GF-D8 (cell line): ENCODE data around the gene CD8A.
"Not testable (repeated sequence)": the region's sequence is repeated elsewhere in the genome, so short reads cannot be mapped to it uniquely, and the experiment has no call there.

Source experiments
- DNase-seq: peaks from one replicate; lab custom pipeline; 2025; lab: John Stamatoyannopoulos, UW

The CD8A gene

DNA sequence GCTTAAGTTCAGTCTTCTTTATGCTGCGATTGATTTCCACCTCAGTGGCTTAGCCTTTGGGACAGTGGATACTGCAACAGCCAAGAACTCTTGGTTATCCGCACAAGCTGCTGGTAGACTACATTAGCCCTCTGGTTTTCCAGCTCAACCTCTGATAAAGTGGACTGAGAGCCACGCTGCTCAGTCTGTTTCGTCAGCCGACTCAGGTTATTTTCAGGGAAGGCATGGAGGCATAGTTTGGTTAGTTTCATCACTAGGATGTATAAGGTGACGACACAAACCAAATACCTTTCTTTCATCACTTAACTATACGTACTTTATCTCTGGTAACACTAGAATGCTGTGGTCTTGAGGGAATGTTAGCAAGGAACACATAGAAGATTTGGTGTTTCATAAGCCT lies 14.2 kb downstream of the CD8A start:
- no peak for DNase-seq

DNA sequence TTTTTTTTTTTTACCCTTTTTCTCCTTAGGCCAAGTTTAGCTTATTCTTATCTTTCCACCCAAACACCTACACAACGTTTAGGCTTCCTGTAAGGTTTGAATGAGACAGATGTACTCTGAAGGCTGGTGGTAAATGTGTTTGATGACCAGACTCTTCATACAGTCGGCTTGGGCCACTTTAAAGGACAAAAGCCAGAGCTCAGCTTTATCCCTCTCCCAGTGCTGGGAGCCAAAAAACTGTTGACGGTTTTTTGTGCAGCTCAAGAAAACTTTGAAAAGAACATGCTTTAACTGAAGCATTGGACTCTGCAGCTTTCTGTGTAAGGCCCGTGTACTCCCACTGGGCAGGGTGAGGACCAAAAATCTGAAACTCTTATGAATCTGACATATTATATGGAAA lies 15.4 kb downstream of the CD8A start:
- no peak for DNase-seq

GRCh38 chr2:86774862-86775261 lies 15.9 kb downstream of the CD8A start:
- no peak for DNase-seq

GRCh38 chr2:86772611-86773010 lies 18.1 kb downstream of the CD8A start:
- no peak for DNase-seq

GRCh38 chr2:86770816-86771301 lies 19.9 kb downstream of the CD8A start:
- DNase-seq, result no peak

DNA sequence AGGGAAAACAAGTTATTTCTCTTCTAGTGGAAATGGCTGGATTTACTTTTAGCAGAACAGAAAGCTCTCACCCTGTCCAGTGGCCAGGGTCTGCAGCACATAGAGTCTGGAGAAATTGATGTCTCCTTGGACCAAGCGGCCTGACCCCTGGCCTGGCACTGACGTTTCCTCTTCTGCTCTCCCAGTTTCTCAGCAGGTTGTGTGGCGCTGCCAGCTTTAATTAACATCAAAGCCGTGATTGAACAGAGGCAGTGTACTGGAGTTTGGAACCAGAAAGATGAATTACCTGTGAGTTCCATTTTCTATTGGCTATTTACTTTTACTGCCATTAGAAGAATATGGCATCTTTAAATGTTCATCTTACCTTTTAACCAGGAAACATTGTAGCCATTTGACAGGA lies 20.9 kb downstream of the CD8A start:
- DNase-seq, result no peak

DNA sequence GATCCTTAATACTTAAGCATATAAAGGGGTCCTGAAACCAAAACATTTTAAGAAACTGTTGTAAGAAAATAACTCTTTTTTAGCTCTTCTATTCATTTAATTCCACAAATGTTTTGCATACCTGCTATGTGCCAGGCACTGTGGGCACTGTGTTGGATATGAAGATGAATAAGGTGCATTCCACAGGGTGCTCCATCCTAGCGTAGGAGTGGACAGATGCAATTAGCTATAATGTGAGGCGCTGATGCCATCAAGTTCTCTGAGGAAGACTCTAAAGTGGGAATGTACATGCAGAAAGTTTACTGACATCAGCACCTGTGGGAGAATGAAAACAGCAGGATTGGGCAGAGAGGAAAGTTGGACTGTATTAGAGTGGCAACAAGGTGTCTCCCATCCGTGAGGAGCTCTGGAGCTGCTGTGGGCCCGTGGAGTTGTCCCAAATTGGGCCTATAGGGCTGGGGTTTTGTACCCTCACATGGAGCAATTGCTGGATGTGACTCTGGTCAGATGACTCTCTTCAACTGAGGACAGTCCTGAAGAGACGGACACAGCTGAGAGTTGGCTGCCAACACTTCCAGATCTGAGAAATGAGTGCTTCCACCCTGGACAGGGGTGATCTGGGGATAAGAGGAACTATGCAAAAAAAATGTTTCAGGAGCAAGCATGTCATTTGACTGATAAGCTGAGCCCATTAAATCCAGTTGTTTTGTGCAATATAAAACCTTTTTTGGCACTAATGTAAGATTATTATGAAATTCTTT lies 22.3 kb downstream of the CD8A start:
- no peak for DNase-seq

DNA sequence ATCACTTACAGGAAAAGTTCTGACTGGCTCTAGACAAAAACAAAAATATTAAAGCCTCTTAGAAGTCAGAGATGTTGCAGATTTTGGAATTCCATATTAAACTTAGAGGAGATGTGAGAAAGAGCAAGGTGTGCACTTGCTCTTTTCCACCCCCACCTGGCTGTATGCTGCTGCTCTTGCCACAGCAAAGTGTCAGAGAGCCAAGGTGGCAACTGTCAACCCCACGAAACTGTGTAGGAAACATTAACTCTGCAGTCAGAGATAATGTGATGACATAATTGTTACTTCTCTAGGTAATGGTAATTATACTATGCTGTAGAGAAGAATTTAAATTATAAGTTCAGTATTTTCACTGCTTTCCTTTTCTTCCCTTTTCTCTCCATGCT lies 25.4 kb downstream of the CD8A start:
- DNase-seq, result no peak

- DNase-seq, result peak; percentile 11
Measured at GRCh38 chr2:86764661-86765309, 25.9 kb downstream of the CD8A start.

- no peak for DNase-seq
Measured at GRCh38 chr2:86760371-86760770, 30.3 kb downstream of the CD8A start.

- no peak for DNase-seq
Measured at GRCh38 chr2:86758405-86758804, 32.3 kb downstream of the CD8A start.

DNA sequence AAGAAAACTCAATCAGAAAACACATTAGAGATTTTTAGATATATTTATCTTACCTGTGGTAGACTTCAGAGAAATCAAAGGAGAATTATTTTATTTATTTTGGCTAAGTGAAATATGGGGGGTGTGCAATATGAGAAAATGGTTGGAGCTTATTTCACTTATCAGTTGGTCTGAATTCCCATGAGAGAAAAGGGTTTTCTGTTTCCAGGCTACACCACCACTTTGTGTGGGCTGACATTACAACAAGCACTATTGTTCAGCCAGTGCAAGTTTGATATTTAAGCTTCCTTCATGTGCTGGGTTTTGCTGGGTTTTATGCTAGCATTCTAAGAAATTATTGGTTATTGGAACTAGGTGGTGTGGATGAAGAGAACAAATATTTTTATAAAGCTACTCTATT lies 37.1 kb downstream of the CD8A start:
- no peak for DNase-seq

- no peak for DNase-seq
Measured at GRCh38 chr2:86752934-86753333, 37.8 kb downstream of the CD8A start.

GRCh38 chr2:86751778-86752177 lies 38.9 kb downstream of the CD8A start:
- DNase-seq, result no peak

DNA sequence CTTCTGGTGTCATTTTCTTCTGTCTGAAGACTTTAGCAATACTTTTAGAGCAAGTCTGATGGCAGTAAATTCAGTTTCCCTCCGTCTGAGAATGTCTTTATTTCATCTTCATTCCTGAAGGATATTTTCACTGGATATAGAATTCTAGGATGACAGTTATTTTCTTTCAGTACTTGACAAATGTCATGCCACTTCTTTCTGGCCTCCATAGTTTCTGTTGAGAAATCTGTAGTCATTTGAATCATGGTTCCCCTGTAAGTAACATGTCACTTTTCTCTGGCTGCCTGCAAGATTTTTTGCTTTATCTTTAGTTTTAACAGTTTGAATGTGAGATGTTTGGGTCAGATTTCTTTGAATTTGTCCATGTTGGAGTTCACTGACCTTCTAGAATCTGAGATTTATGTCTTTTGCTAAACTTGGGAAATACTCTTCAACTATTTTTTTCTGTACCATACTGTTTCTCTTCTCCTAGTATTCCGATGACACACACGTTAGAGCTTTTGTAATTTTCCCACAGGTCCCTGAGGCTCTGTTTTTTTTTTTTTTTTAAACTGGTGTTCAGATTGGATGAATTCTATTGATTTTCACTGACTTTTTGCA lies 40.4 kb downstream of the CD8A start:
- no peak for DNase-seq

DNA sequence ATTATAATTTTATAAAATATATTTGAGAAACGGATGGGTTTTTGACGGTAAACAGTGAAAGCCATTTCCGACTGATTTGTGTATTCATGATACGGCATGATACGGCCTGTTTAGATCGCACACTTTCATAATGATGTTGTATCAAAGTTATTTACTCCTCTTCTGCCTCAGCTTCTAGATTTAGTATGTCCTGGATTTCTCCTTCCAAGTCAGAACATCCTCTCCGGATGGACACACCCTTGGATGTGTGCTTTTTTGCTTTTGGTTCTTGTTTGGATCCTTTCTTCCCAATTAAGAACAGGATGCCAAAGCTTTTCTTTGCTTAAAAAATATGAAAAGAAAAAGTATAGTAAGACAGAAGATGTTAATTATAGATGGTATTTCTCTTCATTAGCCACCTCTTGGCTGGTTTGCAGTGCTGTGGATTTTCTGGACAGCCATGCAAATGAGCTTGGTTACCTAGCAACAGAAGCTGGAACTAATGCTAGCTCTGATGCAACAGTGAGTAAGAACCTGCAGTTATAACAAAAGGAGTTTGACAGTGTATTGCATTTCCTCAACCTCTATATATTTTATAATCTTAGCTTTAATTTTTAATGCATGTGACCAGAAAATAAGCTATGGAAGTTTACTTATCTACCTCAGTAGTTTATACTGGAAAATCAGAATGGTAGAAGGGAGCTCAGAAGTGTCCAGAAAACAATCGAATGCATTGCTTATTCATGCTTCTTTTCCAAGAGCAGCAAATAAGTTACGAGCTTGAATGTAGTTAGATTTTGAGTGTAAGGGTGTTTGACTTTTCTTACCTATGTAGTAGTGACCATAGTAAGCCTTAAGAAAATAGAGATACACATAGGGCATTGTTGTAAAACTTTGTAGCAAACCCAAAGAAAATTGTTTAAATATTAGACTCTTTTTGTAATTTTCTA lies 42.7 kb downstream of the CD8A start:
- DNase-seq, result no peak

DNA sequence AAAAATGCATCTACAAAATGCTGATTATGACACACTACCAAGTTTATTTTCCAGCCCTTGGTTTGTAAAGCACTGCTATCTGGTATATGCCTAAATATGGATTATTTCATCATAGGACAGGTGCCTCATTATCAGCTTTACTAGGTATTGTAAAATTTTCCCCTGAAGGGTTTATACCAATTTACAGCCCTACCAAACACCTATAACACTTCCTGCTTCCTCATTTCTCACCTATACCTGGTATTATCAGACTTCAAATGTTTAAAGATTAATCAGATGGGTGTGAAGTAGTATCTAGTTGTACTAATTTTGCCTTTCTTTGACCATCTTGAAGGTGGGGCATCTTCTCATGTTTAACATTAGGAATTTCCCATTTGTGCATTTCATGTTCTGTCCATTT lies 43.8 kb downstream of the CD8A start:
- DNase-seq, result no peak

GRCh38 chr2:86744152-86744551 lies 46.6 kb downstream of the CD8A start:
- DNase-seq, result no peak

GRCh38 chr2:86741889-86742498 lies 48.7 kb downstream of the CD8A start:
- not testable (repeated sequence) for DNase-seq

DNA sequence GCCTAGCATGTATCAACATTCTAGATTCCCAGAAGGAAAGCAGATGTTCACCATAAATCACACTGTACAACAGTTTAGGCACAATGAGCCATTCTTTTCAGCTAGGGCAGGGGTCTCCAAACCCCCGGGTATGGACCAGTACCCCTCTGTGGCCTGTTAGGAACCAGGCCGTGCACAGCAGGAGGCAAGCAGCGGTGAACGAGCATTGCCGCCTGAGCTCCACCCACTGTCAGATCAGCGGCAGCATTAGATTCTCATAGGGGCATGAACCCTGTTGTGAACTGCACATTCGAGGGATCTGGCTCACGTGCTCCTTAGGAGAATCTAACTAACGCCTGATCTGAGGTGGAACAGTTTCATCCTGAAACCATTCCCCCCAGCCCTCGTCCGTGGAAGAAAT lies 50.8 kb downstream of the CD8A start:
- not testable (repeated sequence) for DNase-seq

DNA sequence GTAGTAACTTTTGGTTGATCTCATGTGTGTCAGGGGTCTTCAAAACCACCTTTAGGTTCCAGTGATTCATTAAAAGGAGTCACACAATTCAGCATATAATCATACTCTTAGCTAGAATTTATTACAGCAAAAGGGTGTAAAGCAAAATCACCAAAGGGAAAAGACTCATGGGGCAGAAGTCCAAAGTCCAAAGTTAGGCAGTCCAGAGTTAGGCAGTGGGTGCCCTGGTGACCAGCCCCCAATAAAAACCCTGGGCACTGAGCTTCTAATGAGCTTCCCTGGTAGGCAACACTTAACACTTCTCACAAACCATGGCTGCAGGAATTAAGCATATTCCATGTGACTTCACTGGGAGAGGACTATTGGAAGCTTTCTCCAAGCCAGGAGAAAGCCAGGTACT lies 51.2 kb downstream of the CD8A start:
- DNase-seq, result not testable (repeated sequence)

- DNase-seq, result not testable (repeated sequence)
Measured at GRCh38 chr2:86734896-86735295, 55.8 kb downstream of the CD8A start.
